HepG2 (cell line): ENCODE results near the gene STK10.

ENCODE experiments used
- ADNP ChIP-seq: sonication (generic); formaldehyde crosslinking; IDR thresholded peaks from 2 replicates; pipeline ENCODE4 v1.4.0; 2020; ENCODE audit warnings: missing genetic modification reagents
- ELF1 ChIP-seq: sonication (generic); formaldehyde crosslinking; IDR thresholded peaks from 2 replicates; pipeline ENCODE4 v1.4.0; 2020; ENCODE audit warnings: missing genetic modification reagents
- KDM2A ChIP-seq: sonication (generic); formaldehyde crosslinking; IDR thresholded peaks from 2 replicates; pipeline ENCODE4 v1.4.0; 2020; ENCODE audit warnings: low read depth, missing genetic modification reagents, borderline replicate concordance
- NFE2 ChIP-seq: sonication (generic); formaldehyde crosslinking; IDR thresholded peaks from 2 replicates; pipeline ENCODE4 v1.4.0; 2020; ENCODE audit warnings: missing genetic modification reagents
- ZFP41 ChIP-seq: sonication (generic); formaldehyde crosslinking; IDR thresholded peaks from 2 replicates; pipeline ENCODE4 v1.4.0; 2020; ENCODE audit warnings: mild to moderate bottlenecking, missing genetic modification reagents, borderline replicate concordance
- TF ChIP-seq, protein P1 (sequence below): sonication (generic); formaldehyde crosslinking; IDR thresholded peaks from 2 replicates; pipeline ENCODE4 v1.4.0; 2020; ENCODE audit warnings: mild to moderate bottlenecking, missing genetic modification reagents
- TF ChIP-seq, protein P2 (sequence below): sonication (generic); formaldehyde crosslinking; IDR thresholded peaks from 2 replicates; pipeline ENCODE4 v1.4.0; 2020; ENCODE audit warnings: missing genetic modification reagents, mild to moderate bottlenecking, borderline replicate concordance

DNA sequence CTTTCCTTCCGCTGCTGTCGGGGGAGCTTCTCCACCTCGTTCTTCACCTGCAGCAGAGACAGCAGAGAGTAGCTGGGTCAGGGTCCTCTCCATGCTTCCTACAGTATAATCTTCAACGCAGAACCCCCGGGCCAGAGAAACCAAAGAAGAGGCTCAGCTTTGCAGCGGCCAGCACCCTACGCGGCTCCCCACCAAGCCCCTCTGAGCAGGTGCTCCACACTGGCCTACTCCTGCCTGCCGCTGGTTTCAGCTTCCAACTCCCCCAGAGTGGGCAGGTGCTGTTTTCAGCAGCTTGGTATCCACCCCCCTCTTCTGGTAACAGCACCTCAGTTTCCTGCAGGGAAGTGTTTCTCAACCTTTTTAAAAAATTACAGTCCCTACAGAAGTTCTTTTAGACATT, 123.3 kb downstream of the STK10 start:
- no peak for TF ChIP-seq NFE2
- no peak for TF ChIP-seq KDM2A (CRISPR knock-in tag)
- no peak for TF ChIP-seq ELF1 (CRISPR knock-in tag)
- TF ChIP-seq, protein P1, sequence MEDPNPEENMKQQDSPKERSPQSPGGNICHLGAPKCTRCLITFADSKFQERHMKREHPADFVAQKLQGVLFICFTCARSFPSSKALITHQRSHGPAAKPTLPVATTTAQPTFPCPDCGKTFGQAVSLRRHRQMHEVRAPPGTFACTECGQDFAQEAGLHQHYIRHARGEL (CRISPR knock-in tag): no peak
- TF ChIP-seq, protein P2, sequence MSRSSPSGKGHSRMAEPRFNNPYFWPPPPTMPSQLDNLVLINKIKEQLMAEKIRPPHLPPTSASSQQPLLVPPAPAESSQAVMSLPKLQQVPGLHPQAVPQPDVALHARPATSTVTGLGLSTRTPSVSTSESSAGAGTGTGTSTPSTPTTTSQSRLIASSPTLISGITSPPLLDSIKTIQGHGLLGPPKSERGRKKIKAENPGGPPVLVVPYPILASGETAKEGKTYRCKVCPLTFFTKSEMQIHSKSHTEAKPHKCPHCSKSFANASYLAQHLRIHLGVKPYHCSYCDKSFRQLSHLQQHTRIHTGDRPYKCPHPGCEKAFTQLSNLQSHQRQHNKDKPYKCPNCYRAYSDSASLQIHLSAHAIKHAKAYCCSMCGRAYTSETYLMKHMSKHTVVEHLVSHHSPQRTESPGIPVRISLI (CRISPR knock-in tag): no peak
- no peak for TF ChIP-seq ZFP41
- TF ChIP-seq ADNP (CRISPR knock-in tag): no peak
